ENCODE measurements around the gene MROH8. TPM values are rescaled to one million over a fixed set of nuclear protein-coding genes. Genes with fewer than 3 reads are reported as not detected.
A peak's percentile ranks its signal among the peaks of the same experiment; 100 is the strongest.

MROH8 gene
- total and polyA plus RNA-seq, 2 of the 13 experiments (the other 11 are each of a cell fraction or from before 2014, with no cell fraction given) = 2.6 to 5.5 TPM

DNA sequence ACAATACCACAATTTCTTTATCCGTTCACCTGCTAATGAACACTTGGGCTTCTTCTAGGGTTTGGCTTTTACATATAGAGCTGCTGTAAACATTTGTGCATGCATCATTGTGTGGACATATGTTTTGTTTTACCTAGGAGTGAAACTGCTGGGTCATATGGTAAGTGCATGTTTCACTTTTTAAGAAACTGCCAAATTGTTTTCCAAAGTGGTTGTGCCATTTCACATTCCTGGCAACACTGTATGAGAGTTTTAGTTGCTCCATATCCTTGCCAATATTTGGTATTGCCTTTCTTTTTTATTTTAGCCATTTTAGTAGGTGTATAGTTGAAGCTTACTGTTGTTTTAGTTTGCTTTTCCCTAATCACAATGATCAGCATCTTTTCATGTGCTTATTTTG lies 14.3 kb downstream of the MROH8 start (continued):
- TF ChIP-seq, protein P1, sequence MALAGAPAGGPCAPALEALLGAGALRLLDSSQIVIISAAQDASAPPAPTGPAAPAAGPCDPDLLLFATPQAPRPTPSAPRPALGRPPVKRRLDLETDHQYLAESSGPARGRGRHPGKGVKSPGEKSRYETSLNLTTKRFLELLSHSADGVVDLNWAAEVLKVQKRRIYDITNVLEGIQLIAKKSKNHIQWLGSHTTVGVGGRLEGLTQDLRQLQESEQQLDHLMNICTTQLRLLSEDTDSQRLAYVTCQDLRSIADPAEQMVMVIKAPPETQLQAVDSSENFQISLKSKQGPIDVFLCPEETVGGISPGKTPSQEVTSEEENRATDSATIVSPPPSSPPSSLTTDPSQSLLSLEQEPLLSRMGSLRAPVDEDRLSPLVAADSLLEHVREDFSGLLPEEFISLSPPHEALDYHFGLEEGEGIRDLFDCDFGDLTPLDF (CRISPR knock-in tag; IDR thresholded peaks at IDR 0.05) = no peak
- no peak for TF ChIP-seq NFYC (CRISPR knock-in tag; IDR thresholded peaks at IDR 0.05)

DNA sequence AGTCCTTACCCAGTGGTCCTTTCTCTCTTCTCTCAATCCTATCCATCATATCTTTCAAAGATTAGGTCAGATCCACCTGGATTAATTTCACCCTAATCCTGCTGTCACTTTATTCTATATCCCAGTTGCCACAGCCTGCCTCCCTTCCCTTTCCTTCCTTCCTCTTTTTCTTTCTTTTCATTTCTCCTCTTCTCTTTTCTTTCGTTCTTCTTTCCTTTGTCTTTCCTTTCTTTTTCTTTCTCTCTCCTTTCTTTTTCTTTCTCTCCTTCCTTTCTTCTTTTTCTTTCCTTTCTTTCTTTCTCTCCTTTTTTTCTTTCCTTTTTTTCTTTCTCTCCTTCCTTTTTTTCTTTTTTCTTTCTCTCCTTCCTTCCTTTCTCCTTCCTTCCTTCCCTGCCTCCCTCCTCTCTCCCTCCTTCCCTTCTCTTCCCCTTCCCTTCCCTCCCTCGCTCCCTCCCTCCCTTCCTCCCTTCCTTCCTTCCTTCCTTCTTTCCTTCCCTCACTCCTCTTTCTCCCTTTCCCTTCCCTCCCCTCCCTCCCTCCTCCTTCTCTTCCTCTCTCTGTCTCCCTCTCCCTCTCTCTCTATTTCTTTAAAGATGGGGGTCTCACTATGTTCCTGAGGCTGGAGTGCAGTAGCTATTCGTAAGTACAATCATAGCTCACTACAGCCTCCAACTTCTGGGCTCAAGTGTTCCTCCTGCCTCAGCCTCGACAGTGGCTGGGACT lies 15.4 kb downstream of the MROH8 start:
- 72% methylated on average over 4 of the region's 4 CpGs for WGBS (ENCODE audit: low lambda C conversion rate)
- H3K4me2 ChIP-seq (ENCODE audit: low read depth, low read length) = no peak overlapping the region
- CTCF ChIA-PET (ENCODE audit: low intra/inter-chr PET ratio, low total read pairs) = no interaction called here
- no peak overlapping the region for H3K9ac ChIP-seq (ENCODE audit: insufficient read depth, low read depth, low read length)
- no peak for ATAC-seq
- H4K20me1 ChIP-seq (ENCODE audit: insufficient read depth, low read length) = no peaks in the 10 kb centered on the region
- BruUV-seq (replicated peaks) = no TSS peak
- TF ChIP-seq, protein P2, sequence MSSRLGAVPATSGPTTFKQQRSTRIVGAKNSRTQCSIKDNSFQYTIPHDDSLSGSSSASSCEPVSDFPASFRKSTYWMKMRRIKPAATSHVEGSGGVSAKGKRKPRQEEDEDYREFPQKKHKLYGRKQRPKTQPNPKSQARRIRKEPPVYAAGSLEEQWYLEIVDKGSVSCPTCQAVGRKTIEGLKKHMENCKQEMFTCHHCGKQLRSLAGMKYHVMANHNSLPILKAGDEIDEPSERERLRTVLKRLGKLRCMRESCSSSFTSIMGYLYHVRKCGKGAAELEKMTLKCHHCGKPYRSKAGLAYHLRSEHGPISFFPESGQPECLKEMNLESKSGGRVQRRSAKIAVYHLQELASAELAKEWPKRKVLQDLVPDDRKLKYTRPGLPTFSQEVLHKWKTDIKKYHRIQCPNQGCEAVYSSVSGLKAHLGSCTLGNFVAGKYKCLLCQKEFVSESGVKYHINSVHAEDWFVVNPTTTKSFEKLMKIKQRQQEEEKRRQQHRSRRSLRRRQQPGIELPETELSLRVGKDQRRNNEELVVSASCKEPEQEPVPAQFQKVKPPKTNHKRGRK (CRISPR knock-in tag; IDR thresholded peaks at IDR 0.05) = peak; percentile 93; the same call in 1 of the 2 replicates
- TF ChIP-seq FOXA1 (IDR thresholded peaks at IDR 0.05) = peak; percentile 19; the same call in 1 of the 2 replicates
- TF ChIP-seq FOXA1 (CRISPR knock-in tag; IDR thresholded peaks at IDR 0.05) = no peak
- no peak for TF ChIP-seq TBL1XR1 (IDR thresholded peaks at IDR 0.05; ENCODE audit: borderline replicate concordance, low read length, partially characterized antibody)
- TF ChIP-seq PCBP1 (IDR thresholded peaks at IDR 0.05; ENCODE audit: borderline replicate concordance, low read depth, low read length) = 0 out of 2 replicates have a peak, but pooled peaks have one; percentile 43
- peak; percentile 33 for TF ChIP-seq HNRNPK (IDR thresholded peaks at IDR 0.05; ENCODE audit: low read depth, low read length, poor library complexity, severe bottlenecking)
- TF ChIP-seq ADNP (CRISPR knock-in tag; IDR thresholded peaks at IDR 0.05) = no peak
- TF ChIP-seq PCBP2 (optimal IDR thresholded peaks at IDR 0.05; ENCODE audit: low read depth, low read length, poor library complexity, severe bottlenecking) = peak; percentile 99
- TF ChIP-seq, protein P3, sequence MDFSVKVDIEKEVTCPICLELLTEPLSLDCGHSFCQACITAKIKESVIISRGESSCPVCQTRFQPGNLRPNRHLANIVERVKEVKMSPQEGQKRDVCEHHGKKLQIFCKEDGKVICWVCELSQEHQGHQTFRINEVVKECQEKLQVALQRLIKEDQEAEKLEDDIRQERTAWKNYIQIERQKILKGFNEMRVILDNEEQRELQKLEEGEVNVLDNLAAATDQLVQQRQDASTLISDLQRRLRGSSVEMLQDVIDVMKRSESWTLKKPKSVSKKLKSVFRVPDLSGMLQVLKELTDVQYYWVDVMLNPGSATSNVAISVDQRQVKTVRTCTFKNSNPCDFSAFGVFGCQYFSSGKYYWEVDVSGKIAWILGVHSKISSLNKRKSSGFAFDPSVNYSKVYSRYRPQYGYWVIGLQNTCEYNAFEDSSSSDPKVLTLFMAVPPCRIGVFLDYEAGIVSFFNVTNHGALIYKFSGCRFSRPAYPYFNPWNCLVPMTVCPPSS (IDR thresholded peaks at IDR 0.05) = 0 out of 2 replicates have a peak, but pooled peaks have one; percentile 10
- no peak overlapping the region for H3K4me3 ChIP-seq (replicated peaks in 1 of 3; ENCODE audit: insufficient read depth in 1 of 3, low read depth in 2 of 3, low read length in 3 of 3)
- no peak overlapping the region for H3K27ac ChIP-seq (ENCODE audit: extremely low read length, insufficient read depth, low read length)
- H3K36me3 ChIP-seq (replicated peaks in 1 of 2; ENCODE audit: control insufficient read depth in 1 of 2, insufficient read depth in 2 of 2, low read length in 2 of 2) = peaks cover 0 to 2% of the 10 kb centered on the region in 2 experiments; a peak in 1 of 5 replicates
- intact Hi-C loops (cut with micrococcal nuclease; ENCODE audit: unreplicated experiment) (no loop called here), in situ Hi-C loops (cut with HindIII; ENCODE audit: extremely low pct_ligation_motif_present, low pct_unique_long_range_greater_than_20kb) (no loop called here)
- no peaks in the 10 kb centered on the region for H3K79me2 ChIP-seq (ENCODE audit: insufficient read depth, low read length)
- POLR2A ChIA-PET = interaction anchor here (1.7 kb wide), 1 partner anchor 15 kb away, joined by 8 read pairs; the partner anchor contains the start of genes MROH8 and RPN2
- H3K27me3 ChIP-seq (ENCODE audit: control insufficient read depth in 1 of 2, insufficient read depth in 2 of 2, low read length in 2 of 2) = no peaks in the 10 kb centered on the region
- no peak for FAIRE-seq
- H2AFZ ChIP-seq (ENCODE audit: low read length) = no peak overlapping the region
- H3K4me1 ChIP-seq (ENCODE audit: insufficient read depth, low read length) = no peaks in the 10 kb centered on the region
- no peak for DNase-seq (ENCODE audit: low spot score)
- H3K9me3 ChIP-seq (ENCODE audit: low read length) = no peaks in the 10 kb centered on the region

Measured in HepG2 (cell line).